Tibial artery (tissue), 4 donors: ENCODE data around the gene BAMBI.

Experiments used
- DNase-seq, 2 donors: peaks; one replicate each; pipeline ENCODE4 v3.0.0-alpha.2; 2019
- H3K27ac ChIP-seq, 2 donors: fragments of 200-600 bp; sonication (generic) in 1 of 2; 1 replicate in 1 of 2; 2 replicates in 1 of 2; pipeline ENCODE4 v1.5.1; 2018 to 2019; ENCODE audit warnings: mild to moderate bottlenecking in 1 of 2
- H3K27me3 ChIP-seq, 2 donors: fragments of 200-600 bp; sonication (generic) in 1 of 2; one replicate each; pipeline versions ENCODE4 v1.5.1 to v1.6.0; 2016 to 2019
- H3K36me3 ChIP-seq, 3 donors: fragments of 200-600 bp; sonication (generic) in 2 of 3; one replicate each; pipeline ENCODE4 v1.5.1; 2016 to 2019; ENCODE audit warnings: mild to moderate bottlenecking in 2 of 3
- H3K4me1 ChIP-seq, 4 donors: fragments of 200-600 bp; sonication (generic) in 2 of 4; 1 replicate in 3 of 4; 2 replicates in 1 of 4; pipeline ENCODE4 v1.5.1; 2016 to 2019
- H3K4me3 ChIP-seq, 2 donors: fragments of 200-600 bp; sonication (generic) in 1 of 2; 1 replicate in 1 of 2; 2 replicates in 1 of 2; pipeline ENCODE4 v1.5.1; 2018 to 2019; ENCODE audit warnings: mild to moderate bottlenecking in 2 of 2
- H3K9me3 ChIP-seq, 3 donors: fragments of 200-600 bp; sonication (generic) in 1 of 3; one replicate each; pipeline ENCODE4 v1.5.1; 2016 to 2019
- CTCF ChIP-seq, 2 experiments: fragments of 200-600 bp in 1 of 2; fragments of 450-650 bp in 1 of 2; IDR thresholded peaks; one replicate each; pipeline ENCODE4 v1.5.1; 2017 to 2019; ENCODE audit warnings: antibody characterized with exemption in 2 of 2, mild to moderate bottlenecking in 1 of 2, moderate library complexity in 1 of 2
- intact Hi-C: fragments of 100-400 bp; cut with DNase I; formaldehyde crosslinking; loops from one replicate; pipeline ENCODE4 v1.15.0; 2023; ENCODE audit warnings: low total_unique reads

Gene BAMBI

GRCh38 chr10:28661035-28661434 lies 16.3 kb upstream of the BAMBI start:
- Histone ChIP-seq H3K9me3 (no peaks in the 10 kb centered on the region), H3K27ac (no peak overlapping the region), H3K4me3 (no peak overlapping the region), H3K27me3 (no peaks in the 10 kb centered on the region), H3K36me3 (no peaks in the 10 kb centered on the region), H3K4me1 (peaks cover 0 to 18% (median 6%) of the 10 kb centered on the region in 4 donors)
- intact Hi-C loops, result loop anchor here (2.0 to 5.0 kb wide), 2 partner anchors 331 to 644 kb away; no protein-coding TSS in a partner anchor
- peak in 1 of 2 donors; percentile 29 for DNase-seq
- TF ChIP-seq CTCF (IDR thresholded peaks at IDR 0.05), result no peak

- TF ChIP-seq CTCF (IDR thresholded peaks at IDR 0.05), result peak; percentile 95 to 99
- intact Hi-C loops, result loop anchor here (5.0 kb wide), 1 partner anchor 329 kb away; no protein-coding TSS in a partner anchor
- H3K36me3 ChIP-seq, result no peaks in the 10 kb centered on the region
- no peaks in the 10 kb centered on the region for H3K9me3 ChIP-seq
- peaks cover 3% of the 10 kb centered on the region in 2 donors for H3K27me3 ChIP-seq
- DNase-seq, result peak; percentile 73 to 88
- H3K27ac ChIP-seq, result peak overlapping the region; percentile 39 to 53
- H3K4me1 ChIP-seq, result peaks cover 0 to 26% (median 11%) of the 10 kb centered on the region in 4 donors
- no peak overlapping the region for H3K4me3 ChIP-seq
These were observed 13.5 kb upstream of the BAMBI start for GRCh38 chr10:28663576-28664368.

- DNase-seq, result peak; percentile 54 to 77
- intact Hi-C loops, result loop anchor here (5.0 kb wide), 1 partner anchor 328 kb away; no protein-coding TSS in a partner anchor
- no peak for TF ChIP-seq CTCF (IDR thresholded peaks at IDR 0.05)
- Histone ChIP-seq H3K27me3 (peaks cover 3 to 9% of the 10 kb centered on the region in 2 donors), H3K4me3 (no peak overlapping the region), H3K27ac (peak overlapping the region; percentile 39 to 53), H3K4me1 (peaks cover 0 to 31% (median 14%) of the 10 kb centered on the region in 4 donors), H3K9me3 (no peaks in the 10 kb centered on the region), H3K36me3 (no peaks in the 10 kb centered on the region)
These were observed 13.0 kb upstream of the BAMBI start for GRCh38 chr10:28664369-28664740.

DNA sequence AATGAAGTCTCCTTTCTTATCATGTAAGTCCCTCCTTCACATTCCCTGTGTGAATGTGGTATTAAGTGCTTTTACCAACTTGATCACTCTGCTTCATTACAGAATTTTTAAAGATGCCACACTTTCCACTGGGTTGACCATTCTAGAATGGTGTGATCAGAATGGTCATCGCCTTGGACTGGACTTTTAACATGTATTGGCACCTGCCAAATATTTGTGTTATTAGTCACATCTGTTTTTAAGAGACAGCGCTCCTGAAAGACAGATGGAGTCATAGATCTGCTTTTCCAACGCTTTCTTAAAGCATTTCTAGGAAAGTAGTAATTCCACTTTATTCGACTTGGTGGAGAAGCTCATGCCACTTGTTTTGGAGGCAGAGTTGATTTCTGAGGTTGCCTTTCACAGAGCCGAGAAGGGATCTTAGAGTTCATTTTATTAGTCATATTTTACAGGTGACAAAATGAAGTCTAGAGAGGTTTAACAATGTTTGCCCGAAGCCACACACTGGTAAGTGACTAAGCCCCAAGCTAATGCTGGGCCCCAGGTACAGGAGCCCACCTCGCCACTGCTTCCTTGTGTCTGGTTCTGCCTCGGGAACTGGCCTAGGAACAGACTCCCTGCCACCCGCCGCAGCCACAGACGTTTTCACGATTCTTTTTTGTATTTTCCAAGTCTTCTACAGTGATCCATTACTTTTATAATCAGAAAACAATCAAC lies 10.4 kb upstream of the BAMBI start:
- peaks cover 3 to 14% of the 10 kb centered on the region in 2 donors for H3K27me3 ChIP-seq
- H3K4me3 ChIP-seq, result no peak overlapping the region
- H3K36me3 ChIP-seq, result no peaks in the 10 kb centered on the region
- TF ChIP-seq CTCF (IDR thresholded peaks at IDR 0.05), result no peak
- H3K27ac ChIP-seq, result no peak overlapping the region
- peaks cover 0 to 28% (median 15%) of the 10 kb centered on the region in 4 donors for H3K4me1 ChIP-seq
- intact Hi-C loops, result no loop called here
- no peaks in the 10 kb centered on the region for H3K9me3 ChIP-seq
- no peak for DNase-seq

- DNase-seq, result peak; percentile 57 to 76
- Histone ChIP-seq H3K4me1 (peaks cover 0 to 26% (median 14%) of the 10 kb centered on the region in 4 donors), H3K4me3 (peak overlapping the region; percentile 50 to 53), H3K27me3 (peaks cover 3 to 14% of the 10 kb centered on the region in 2 donors), H3K9me3 (no peaks in the 10 kb centered on the region), H3K27ac (peak overlapping the region in 1 of 2 donors; percentile 28), H3K36me3 (no peaks in the 10 kb centered on the region)
- intact Hi-C loops, result no loop called here
- TF ChIP-seq CTCF (IDR thresholded peaks at IDR 0.05), result no peak
These were observed 8.7 kb upstream of the BAMBI start for GRCh38 chr10:28668363-28669226.
